Naive B cell (primary cell): ENCODE data around the gene MAT2A. TPM values are rescaled to one million over a fixed set of nuclear protein-coding genes. Genes with fewer than 3 reads are reported as not detected.

Experiments used
- ATAC-seq, 2 donors: fragments of 150-1000 bp; cut with Tn5 transposase; 2 replicates each; pipeline ENCODE4 v1.10.0; 2021; ENCODE audit warnings: low read depth in 2 of 2, mild to moderate bottlenecking in 2 of 2, moderate library complexity in 2 of 2
- DNase-seq: peaks from one replicate; pipeline ENCODE4 v3.0.0; 2022
- H3K27ac Mint-ChIP-seq, 6 donors: one replicate each; pipeline ENCODE4 v1.8.0; 2020 to 2022; ENCODE audit warnings: mild to moderate bottlenecking in 6 of 6, mixed read lengths in 6 of 6, moderate library complexity in 5 of 6, inconsistent platforms in 2 of 6
- H3K27me3 Mint-ChIP-seq, 3 donors: one replicate each; pipeline ENCODE4 v1.8.0; 2021 to 2022; ENCODE audit warnings: mixed read lengths in 3 of 3, mild to moderate bottlenecking in 1 of 3
- H3K36me3 Mint-ChIP-seq, 2 donors: one replicate each; pipeline ENCODE4 v1.8.0; 2020 to 2022; ENCODE audit warnings: mixed read lengths in 2 of 2, inconsistent platforms in 1 of 2, mild to moderate bottlenecking in 1 of 2
- H3K4me1 Mint-ChIP-seq, 3 donors: one replicate each; pipeline ENCODE4 v1.8.0; 2020 to 2022; ENCODE audit warnings: mixed read lengths in 3 of 3, inconsistent platforms in 1 of 3, mild to moderate bottlenecking in 1 of 3, moderate library complexity in 1 of 3
- H3K4me3 Mint-ChIP-seq, 8 donors: one replicate each; pipeline ENCODE4 v1.8.0; 2020 to 2022; ENCODE audit warnings: mild to moderate bottlenecking in 8 of 8, mixed read lengths in 8 of 8, moderate library complexity in 8 of 8, inconsistent platforms in 2 of 8
- H3K9me3 Mint-ChIP-seq, 7 donors: one replicate each; pipeline ENCODE4 v1.8.0; 2020 to 2022; ENCODE audit warnings: mixed read lengths in 7 of 7, mild to moderate bottlenecking in 5 of 7, inconsistent platforms in 2 of 7, moderate library complexity in 1 of 7
- polyA plus RNA-seq, 6 donors: library from polyadenylated mRNA; unstranded; fragments of 300-500 nt; fragmentation: Illumina TruSeq; gene quantifications; one replicate each; pipeline ENCODE4 v1.2.3, GENCODE V29; 2021; ENCODE audit warnings: low read depth in 6 of 6

The MAT2A gene
- polyA plus RNA-seq, 6 donors from 2014 or later: 78.7 to 99.4 (median 93.4) TPM

DNA sequence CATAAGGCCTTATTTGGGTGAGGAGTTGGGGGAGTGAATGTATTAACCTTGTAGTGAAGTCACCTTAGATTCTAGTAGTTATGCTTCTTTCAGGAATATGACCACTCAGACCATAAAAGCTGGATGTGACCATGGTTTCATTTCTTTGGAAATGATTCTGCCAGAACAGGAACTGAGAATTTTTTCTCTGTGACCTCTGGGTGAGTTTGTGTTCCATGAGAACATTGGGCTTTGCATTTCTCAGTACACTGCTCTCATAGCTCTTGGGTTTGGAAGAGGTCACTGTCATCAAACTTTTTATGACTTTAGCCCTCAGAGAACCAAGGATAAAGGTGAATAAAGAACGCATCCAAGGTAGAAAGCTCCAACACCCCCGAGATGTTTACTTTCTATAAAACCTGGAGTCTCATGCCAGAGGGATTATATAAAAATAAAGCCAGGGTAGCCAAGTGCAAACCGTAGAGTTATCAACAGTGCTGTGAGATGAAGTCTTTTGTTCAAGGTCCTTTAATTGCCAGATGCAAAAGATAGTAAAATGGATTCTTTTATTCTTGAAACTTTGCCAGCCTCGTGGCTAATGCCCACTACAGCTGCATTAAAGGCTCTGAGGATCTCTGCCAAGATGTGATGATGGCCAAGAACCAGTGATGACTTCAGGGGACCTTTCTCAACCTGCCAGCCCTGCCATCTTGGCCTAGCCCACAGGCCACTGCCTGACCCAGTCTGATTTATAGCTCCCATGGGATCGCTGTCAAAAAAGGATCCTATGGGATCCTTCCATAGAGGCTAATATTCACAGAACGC is 27.8 kb upstream of the MAT2A start:
- no peak overlapping the region for H3K27ac Mint-ChIP-seq
- no peaks in the 10 kb centered on the region for H3K36me3 Mint-ChIP-seq
- ATAC-seq (no peak), DNase-seq (no peak)
- H3K9me3 Mint-ChIP-seq: no peaks in the 10 kb centered on the region
- H3K4me1 Mint-ChIP-seq: no peaks in the 10 kb centered on the region
- peaks cover 0 to under 1% (median 0%) of the 10 kb centered on the region in 3 donors for H3K27me3 Mint-ChIP-seq
- H3K4me3 Mint-ChIP-seq: no peak overlapping the region

DNA sequence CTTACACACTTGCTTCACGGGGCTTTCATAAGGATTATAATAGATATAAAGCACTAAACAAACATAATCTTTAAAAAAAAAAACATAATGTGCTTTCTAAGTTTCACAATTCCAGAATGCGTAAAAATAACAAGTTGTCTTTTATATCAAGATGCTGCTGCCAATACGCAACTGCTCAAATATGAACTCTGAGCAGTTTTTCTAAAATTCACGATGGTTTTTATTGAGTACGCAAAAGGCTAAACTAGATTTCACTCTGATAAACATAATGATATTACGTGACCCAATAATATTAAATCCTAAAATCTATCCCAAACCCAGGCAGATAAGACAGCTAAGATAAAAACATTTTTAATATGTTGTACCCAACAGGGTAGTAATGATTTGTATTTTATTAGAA is 24.6 kb upstream of the MAT2A start:
- no peak overlapping the region for H3K4me3 Mint-ChIP-seq
- DNase-seq (no peak), ATAC-seq (no peak)
- no peak overlapping the region for H3K27ac Mint-ChIP-seq
- no peaks in the 10 kb centered on the region for H3K9me3 Mint-ChIP-seq
- H3K36me3 Mint-ChIP-seq: no peaks in the 10 kb centered on the region
- H3K27me3 Mint-ChIP-seq: no peaks in the 10 kb centered on the region
- peaks cover 0 to 2% (median 0%) of the 10 kb centered on the region in 3 donors for H3K4me1 Mint-ChIP-seq

DNA sequence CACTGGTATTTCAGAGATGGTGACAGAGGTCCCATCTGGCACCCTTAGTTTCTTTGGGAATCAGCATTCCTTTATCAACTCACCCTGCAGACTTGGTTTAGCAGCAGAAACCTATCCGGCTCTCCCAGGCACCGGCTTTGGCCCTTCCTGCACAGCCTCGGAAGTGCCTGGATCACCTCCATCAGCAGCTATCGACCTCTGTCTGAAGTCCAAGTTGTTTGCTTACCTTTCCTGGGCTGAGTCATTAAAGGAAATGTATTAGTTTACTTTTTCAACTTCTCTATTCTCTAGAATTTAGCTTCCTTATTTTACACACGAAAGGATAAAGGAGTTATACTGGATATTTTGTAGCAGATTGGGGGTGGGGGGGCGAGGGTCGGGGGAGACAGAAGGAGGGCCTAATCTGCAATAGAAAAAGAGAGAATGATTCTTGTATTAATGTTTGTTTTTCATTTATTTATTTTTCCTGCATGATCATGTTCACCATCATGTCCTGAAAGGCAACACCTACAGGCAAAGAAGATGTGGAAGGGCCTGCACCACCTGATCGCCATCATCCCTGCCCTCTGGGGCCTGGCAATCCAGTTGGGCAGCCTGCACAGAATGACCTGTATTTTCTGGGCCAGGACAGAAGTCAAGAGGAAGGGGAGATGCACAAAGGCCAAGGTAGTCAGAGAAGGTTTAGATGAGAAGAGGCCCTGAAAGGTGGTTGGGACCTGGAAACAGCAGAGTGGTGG is 22.1 kb upstream of the MAT2A start:
- DNase-seq (no peak), ATAC-seq (no peak)
- no peak overlapping the region for H3K4me3 Mint-ChIP-seq
- no peaks in the 10 kb centered on the region for H3K36me3 Mint-ChIP-seq
- H3K4me1 Mint-ChIP-seq: peaks cover 0 to 2% (median 0%) of the 10 kb centered on the region in 3 donors
- no peaks in the 10 kb centered on the region for H3K9me3 Mint-ChIP-seq
- no peaks in the 10 kb centered on the region for H3K27me3 Mint-ChIP-seq
- H3K27ac Mint-ChIP-seq: peak overlapping the region in 1 of 6 donors; percentile 23

DNA sequence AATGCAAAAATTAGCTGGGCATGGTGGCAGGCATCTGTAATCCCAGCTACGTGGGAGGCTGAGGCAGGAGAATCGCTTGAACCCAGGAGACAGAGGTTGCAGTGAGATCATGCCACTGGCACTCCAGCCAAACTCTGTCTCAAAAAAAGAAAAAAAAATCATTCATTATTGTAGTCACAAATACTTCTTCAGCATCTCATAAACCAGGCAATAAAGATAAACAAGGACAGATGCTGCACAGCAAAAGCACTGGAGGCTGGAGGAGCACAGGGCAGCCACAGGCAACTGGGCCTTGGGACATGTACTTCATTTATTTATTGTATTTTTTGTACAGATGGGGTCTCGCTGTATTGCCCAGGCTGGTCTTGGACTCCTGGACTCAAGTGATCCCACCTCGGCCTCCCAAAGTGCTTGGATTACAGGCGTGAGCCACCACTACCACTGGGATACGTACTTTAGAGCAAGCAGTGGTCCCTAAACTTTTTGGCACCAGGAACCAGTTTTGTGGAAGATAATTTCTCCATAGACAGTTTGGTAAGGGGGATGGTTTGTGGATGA is 16.8 kb upstream of the MAT2A start:
- Mint-ChIP-seq H3K9me3 (no peaks in the 10 kb centered on the region), H3K36me3 (no peaks in the 10 kb centered on the region), H3K4me3 (no peak overlapping the region), H3K27me3 (peaks cover 6 to 10% (median 9%) of the 10 kb centered on the region in 3 donors), H3K27ac (no peak overlapping the region), H3K4me1 (peaks cover 5 to 9% (median 7%) of the 10 kb centered on the region in 3 donors)
- DNase-seq (no peak), ATAC-seq (no peak)

DNA sequence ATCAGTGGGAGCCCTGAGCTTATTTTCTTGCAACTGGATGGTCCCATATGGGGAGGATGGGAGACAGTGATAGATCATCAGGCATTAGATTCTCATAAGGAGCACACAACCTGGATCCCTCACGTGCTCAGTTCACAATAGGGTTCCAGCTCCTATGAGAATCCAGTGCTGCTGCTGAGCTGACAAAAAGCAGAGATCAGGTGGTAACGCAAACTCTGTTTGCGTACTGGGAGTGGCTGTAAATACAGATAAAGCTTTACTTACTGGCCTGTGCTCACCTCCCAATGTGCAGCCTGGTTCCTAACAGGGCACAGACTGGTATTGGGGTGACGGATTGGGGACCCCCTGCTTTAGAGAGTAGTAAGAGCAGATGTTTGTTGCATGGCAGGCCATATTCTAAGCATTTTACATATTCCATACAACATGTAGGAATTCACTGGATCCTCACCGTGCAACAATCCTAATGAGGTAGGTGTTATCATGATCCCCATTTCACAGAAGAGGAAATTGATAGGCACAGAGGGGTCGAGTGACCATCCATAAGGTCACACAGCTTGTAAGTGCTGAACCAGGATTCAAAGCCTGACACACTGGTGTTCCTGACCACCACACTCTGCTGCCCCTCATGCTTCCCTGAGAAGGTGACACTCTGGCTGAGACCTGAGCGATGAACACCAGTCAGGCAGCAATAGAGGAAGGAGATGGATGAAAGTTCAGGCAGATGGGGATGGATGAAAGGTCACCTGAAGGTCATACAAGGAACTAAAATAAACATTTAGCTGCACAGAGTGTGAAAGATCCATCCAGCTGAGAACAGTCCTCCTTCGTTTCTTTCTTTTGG is 15.7 kb upstream of the MAT2A start:
- Mint-ChIP-seq H3K36me3 (no peaks in the 10 kb centered on the region), H3K9me3 (no peaks in the 10 kb centered on the region), H3K4me3 (no peak overlapping the region), H3K27me3 (peaks cover 6 to 10% (median 9%) of the 10 kb centered on the region in 3 donors), H3K27ac (peak overlapping the region in 1 of 6 donors; percentile 61), H3K4me1 (peaks cover 5 to 9% (median 7%) of the 10 kb centered on the region in 3 donors)
- no peak for DNase-seq
- no peak for ATAC-seq

DNA sequence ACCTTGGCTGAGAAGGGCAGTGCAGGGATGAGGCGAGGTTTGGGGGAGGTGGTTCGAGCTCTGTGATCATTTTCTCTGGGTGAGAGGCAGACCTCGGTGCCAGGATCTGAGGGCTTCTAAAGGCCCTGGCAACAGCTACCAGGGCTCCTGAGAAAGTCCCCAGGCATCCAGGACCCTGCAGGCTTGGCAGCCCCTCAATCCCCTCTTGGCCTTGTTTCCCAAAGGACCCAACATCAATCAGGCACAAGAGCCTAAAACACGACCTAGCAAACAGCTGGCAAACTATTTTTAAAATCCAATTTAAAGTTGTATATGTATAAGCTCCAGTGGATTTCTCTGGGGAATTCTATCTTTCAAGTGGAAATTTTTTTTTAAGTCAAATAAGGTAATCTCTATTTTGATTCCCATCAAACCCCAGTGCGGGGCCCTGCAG is 15.0 kb upstream of the MAT2A start:
- Mint-ChIP-seq H3K27me3 (peaks cover 6 to 10% (median 9%) of the 10 kb centered on the region in 3 donors), H3K27ac (no peak overlapping the region), H3K4me1 (peaks cover 5 to 9% (median 7%) of the 10 kb centered on the region in 3 donors), H3K9me3 (no peaks in the 10 kb centered on the region), H3K36me3 (no peaks in the 10 kb centered on the region), H3K4me3 (no peak overlapping the region)
- DNase-seq (no peak), ATAC-seq (no peak)

DNA sequence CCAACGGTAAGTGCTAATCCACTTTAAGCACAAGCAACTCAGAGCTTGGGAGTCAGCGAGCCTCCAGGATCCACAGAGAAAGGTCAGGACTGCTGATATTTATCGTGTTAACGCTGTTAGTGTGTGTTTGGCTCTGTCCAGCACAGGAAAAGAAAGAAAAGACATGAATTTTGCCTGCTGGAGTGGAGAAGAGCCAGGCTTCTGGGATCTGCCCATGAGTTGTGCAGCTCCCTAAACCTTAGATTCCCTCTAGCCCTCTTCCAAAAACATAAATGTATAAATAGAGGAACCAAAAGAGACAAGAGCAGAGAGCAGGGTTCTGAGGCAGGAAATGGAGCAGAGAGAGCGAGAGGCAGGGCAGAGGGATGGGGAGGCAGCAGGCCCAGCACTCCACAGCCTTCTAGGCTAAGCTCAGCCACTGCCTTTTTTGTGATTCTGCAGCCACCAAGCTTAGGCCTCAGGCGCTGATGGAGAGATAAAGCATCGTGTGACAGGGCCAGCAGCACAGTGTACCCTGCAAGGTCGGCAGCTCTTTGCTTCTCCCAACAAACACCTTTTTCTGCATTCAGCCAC is 14.5 kb upstream of the MAT2A start:
- H3K36me3 Mint-ChIP-seq: no peaks in the 10 kb centered on the region
- peak overlapping the region in 1 of 8 donors; percentile 16 for H3K4me3 Mint-ChIP-seq
- peaks cover 6 to 10% (median 9%) of the 10 kb centered on the region in 3 donors for H3K27me3 Mint-ChIP-seq
- H3K9me3 Mint-ChIP-seq: no peaks in the 10 kb centered on the region
- ATAC-seq (peak; percentile 56 to 58), DNase-seq (no peak)
- peak overlapping the region in 4 of 6 donors; percentile 26 to 76 (median 72) for H3K27ac Mint-ChIP-seq
- peaks cover 5 to 9% (median 7%) of the 10 kb centered on the region in 3 donors for H3K4me1 Mint-ChIP-seq

DNA sequence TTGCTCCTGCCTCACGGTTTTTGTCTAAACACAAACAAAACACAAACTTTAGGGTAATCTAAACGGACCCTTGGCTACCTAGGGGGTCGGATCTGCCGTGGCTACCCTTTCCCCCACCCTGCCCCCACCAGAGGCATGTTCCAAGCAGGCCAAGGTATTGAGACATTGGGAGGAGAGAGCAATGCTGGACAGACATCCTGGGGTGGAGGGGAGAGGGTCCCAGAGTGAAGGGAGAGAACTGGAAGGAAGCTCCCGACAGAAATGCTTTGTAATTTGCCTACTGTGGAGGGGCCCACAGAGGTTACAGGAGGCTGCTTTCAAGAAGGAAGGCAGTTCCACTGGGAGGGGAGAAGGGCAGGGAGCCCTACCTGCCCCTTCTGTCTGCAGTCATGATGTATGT is 13.9 kb upstream of the MAT2A start:
- Mint-ChIP-seq H3K36me3 (no peaks in the 10 kb centered on the region), H3K27ac (peak overlapping the region in 1 of 6 donors; percentile 4), H3K4me1 (peaks cover 5 to 9% (median 7%) of the 10 kb centered on the region in 3 donors), H3K9me3 (no peaks in the 10 kb centered on the region), H3K27me3 (peaks cover 6 to 10% (median 9%) of the 10 kb centered on the region in 3 donors), H3K4me3 (no peak overlapping the region)
- no peak for DNase-seq
- no peak for ATAC-seq

DNA sequence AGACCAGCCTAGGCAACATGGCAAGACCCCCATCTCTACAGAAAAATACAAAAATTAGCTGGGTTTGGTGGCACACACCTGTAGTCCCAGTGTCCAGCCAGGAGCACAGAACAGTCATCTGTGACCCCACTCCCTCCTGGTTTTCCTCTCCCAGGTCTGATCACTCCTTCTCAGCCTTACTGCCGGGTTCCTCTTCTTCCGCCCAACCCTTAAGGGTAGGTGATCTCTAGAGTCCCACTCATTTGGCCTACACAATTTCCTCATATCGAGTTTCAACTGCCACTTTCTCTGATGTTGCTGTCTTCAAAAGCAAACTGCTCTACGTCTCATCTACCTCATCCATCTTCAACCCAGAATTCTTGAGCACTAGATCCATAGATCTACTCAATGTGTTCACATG is 13.4 kb upstream of the MAT2A start:
- Mint-ChIP-seq H3K36me3 (no peaks in the 10 kb centered on the region), H3K27me3 (peaks cover 6 to 10% (median 9%) of the 10 kb centered on the region in 3 donors), H3K4me1 (peaks cover 5 to 9% (median 7%) of the 10 kb centered on the region in 3 donors), H3K27ac (peak overlapping the region in 1 of 6 donors; percentile 14), H3K9me3 (no peaks in the 10 kb centered on the region), H3K4me3 (no peak overlapping the region)
- no peak for DNase-seq
- ATAC-seq: no peak

DNA sequence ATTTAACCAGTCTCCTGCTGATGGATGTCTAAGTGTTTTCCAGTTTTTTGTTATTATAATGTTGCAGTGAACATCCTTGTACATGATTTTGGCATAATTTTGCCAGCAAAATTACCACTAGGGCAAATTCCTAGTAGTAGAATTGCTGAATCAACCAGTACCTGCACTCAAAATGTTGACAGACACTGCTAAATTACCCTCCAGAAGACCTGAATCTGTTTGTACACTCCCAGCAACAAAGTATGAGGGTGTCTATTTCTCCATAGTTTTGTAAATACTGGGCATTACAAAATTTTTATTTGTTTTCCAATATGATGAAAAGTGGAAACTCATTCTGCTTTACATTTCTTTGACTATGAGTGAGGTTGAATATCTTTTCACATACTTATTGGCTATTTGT is 11.2 kb upstream of the MAT2A start:
- DNase-seq (no peak), ATAC-seq (no peak)
- H3K4me3 Mint-ChIP-seq: no peak overlapping the region
- no peaks in the 10 kb centered on the region for H3K9me3 Mint-ChIP-seq
- H3K27me3 Mint-ChIP-seq: peaks cover 6 to 10% (median 9%) of the 10 kb centered on the region in 3 donors
- H3K36me3 Mint-ChIP-seq: no peaks in the 10 kb centered on the region
- H3K27ac Mint-ChIP-seq: no peak overlapping the region
- H3K4me1 Mint-ChIP-seq: peaks cover 5 to 9% (median 7%) of the 10 kb centered on the region in 3 donors

DNA sequence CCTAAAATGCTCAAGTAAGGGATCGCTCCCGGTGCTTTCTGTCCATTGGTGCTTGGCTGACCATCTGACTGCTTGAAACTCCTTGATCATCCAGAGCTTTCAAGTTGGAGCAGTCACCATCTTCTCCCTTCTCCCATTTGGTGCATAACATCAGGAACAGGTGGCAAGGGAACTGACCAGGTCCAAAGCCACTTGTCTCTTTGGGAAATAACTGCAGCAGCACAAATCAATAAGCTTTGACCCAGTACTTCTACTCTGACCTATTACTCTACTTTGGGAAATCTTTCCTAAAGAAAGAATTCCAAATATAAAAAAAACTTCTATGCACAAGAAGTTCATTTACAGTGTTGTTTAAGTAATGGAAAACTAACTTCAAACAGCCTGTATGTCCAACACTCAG is 10.6 kb upstream of the MAT2A start:
- peaks cover 5 to 9% (median 7%) of the 10 kb centered on the region in 3 donors for H3K4me1 Mint-ChIP-seq
- no peak overlapping the region for H3K27ac Mint-ChIP-seq
- ATAC-seq (no peak), DNase-seq (no peak)
- peaks cover 6 to 9% (median 6%) of the 10 kb centered on the region in 3 donors for H3K27me3 Mint-ChIP-seq
- H3K9me3 Mint-ChIP-seq: no peaks in the 10 kb centered on the region
- no peak overlapping the region for H3K4me3 Mint-ChIP-seq
- H3K36me3 Mint-ChIP-seq: no peaks in the 10 kb centered on the region

DNA sequence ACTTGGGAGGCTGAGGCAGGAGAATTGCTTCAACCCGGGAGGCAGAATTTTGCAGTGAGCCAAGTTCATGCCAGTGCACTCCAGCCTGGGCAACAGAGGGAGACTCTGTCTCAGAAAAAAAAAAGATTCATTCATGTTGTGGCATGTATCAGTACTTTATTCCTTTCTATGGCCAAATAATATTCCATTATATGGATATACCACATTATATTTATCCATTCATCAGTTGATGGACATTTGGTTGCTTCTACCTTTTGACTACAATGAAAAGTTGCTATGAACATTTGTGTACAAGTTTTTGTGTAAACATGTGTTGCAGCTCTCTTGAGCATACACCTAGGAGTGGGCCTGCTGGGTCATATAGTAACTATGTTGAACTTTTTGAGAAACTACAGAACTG is 9.2 kb upstream of the MAT2A start:
- Mint-ChIP-seq H3K4me3 (no peak overlapping the region), H3K27me3 (peaks cover 6 to 9% (median 6%) of the 10 kb centered on the region in 3 donors), H3K27ac (no peak overlapping the region), H3K9me3 (no peaks in the 10 kb centered on the region), H3K36me3 (no peaks in the 10 kb centered on the region), H3K4me1 (peaks cover 0 to 4% (median 0%) of the 10 kb centered on the region in 3 donors)
- DNase-seq (no peak), ATAC-seq (no peak)
